GM23338 (cell line): Measurements from ENCODE around the gene GPHN. TPM values are rescaled to one million over a fixed set of nuclear protein-coding genes. Genes with fewer than 3 reads are reported as not detected.
A peak's percentile ranks its signal among the peaks of the same experiment; 100 is the strongest.

Experiments used
- ATAC-seq: fragments of 200-7000 bp; cut with Tn5 transposase; 3 replicates; pipeline ENCODE4 v1.9.1; 2020
- DNase-seq: peaks from one replicate; pipeline ENCODE4 v3.0.0-alpha.2; 2015; ENCODE audit warnings: low spot score
- H2AFZ ChIP-seq: fragments of 200-600 bp; sonication (generic); 2 replicates; pipeline ENCODE4 v1.8.0; 2016; ENCODE audit warnings: antibody characterized with exemption, mild to moderate bottlenecking, moderate library complexity
- H3F3A ChIP-seq: fragments of 200-600 bp; sonication (generic); replicated peaks from 2 replicates; pipeline ENCODE4 v1.8.0; 2017; ENCODE audit warnings: antibody characterized with exemption, mixed run types, low read depth
- H3K27ac ChIP-seq: fragments of 200-600 bp; sonication (generic); 2 replicates; pipeline ENCODE4 v1.6.1; 2016; ENCODE audit warnings: low read depth
- H3K27me3 ChIP-seq: fragments of 200-600 bp; sonication (generic); 2 replicates; pipeline ENCODE4 v1.8.0; 2016; ENCODE audit warnings: mild to moderate bottlenecking, mixed run types, moderate library complexity; ENCODE audit not compliant: insufficient read depth
- H3K36me3 ChIP-seq: fragments of 200-600 bp; sonication (generic); 2 replicates; pipeline ENCODE4 v1.8.0; 2016; ENCODE audit warnings: mild to moderate bottlenecking; ENCODE audit not compliant: insufficient read depth
- H3K4me1 ChIP-seq: fragments of 200-600 bp; sonication (generic); 2 replicates; pipeline ENCODE4 v1.8.0; 2016; ENCODE audit warnings: mild to moderate bottlenecking, moderate library complexity; ENCODE audit not compliant: insufficient read depth
- H3K4me2 ChIP-seq: fragments of 200-600 bp; sonication (generic); 2 replicates; pipeline ENCODE4 v1.7.1; 2017; ENCODE audit warnings: mixed run types
- H3K4me3 ChIP-seq: fragments of 200-600 bp; sonication (generic); 2 replicates; pipeline ENCODE4 v1.6.1; 2016; ENCODE audit warnings: mixed run types
- H3K79me2 ChIP-seq: fragments of 200-600 bp; sonication (generic); replicated peaks from 2 replicates; pipeline ENCODE4 v1.8.0; 2017; ENCODE audit warnings: mild to moderate bottlenecking; ENCODE audit not compliant: insufficient read depth
- H3K9me2 ChIP-seq: fragments of 200-600 bp; sonication (generic); 2 replicates; pipeline ENCODE4 v1.8.0; 2017; ENCODE audit not compliant: insufficient read depth
- H4K20me1 ChIP-seq: fragments of 200-600 bp; sonication (generic); replicated peaks from 2 replicates; pipeline ENCODE4 v1.8.0; 2017; ENCODE audit warnings: mild to moderate bottlenecking; ENCODE audit not compliant: insufficient read depth
- H3K27ac Mint-ChIP-seq: 2 replicates; pipeline ENCODE4 v1.8.0; 2020; ENCODE audit warnings: inconsistent platforms, mild to moderate bottlenecking, moderate library complexity, mixed read lengths
- H3K27me3 Mint-ChIP-seq: 3 replicates; pipeline ENCODE4 v1.8.0; 2022; ENCODE audit warnings: low read depth, mild to moderate bottlenecking, moderate library complexity, mixed read lengths, inconsistent platforms; ENCODE audit not compliant: insufficient read depth, poor library complexity
- H3K36me3 Mint-ChIP-seq: 3 replicates; pipeline ENCODE4 v1.8.0; 2021; ENCODE audit warnings: low read depth, mild to moderate bottlenecking, inconsistent platforms, moderate library complexity, mixed read lengths
- H3K4me1 Mint-ChIP-seq: 3 replicates; pipeline ENCODE4 v1.8.0; 2020; ENCODE audit warnings: mild to moderate bottlenecking, inconsistent platforms, mixed read lengths
- H3K4me3 Mint-ChIP-seq: 3 replicates; pipeline ENCODE4 v1.8.0; 2021; ENCODE audit warnings: moderate library complexity, mild to moderate bottlenecking, inconsistent platforms, mixed read lengths
- H3K9me3 Mint-ChIP-seq: 3 replicates; pipeline ENCODE4 v1.8.0; 2020; ENCODE audit warnings: moderate library complexity, mild to moderate bottlenecking, inconsistent platforms, mixed read lengths
- CREB1 ChIP-seq: fragments of 250-450 bp; sonication (Bioruptor Pico); IDR thresholded peaks from 2 replicates; pipeline ENCODE4 v1.5.0; 2020; ENCODE audit warnings: low read depth, mild to moderate bottlenecking, moderate library complexity
- CTCF ChIP-seq, 2 experiments: fragments of 200-600 bp in 1 of 2; sonication (generic) in 1 of 2; conservative IDR thresholded peaks; 2 replicates each; pipeline versions ENCODE4 v1.5.1 to v1.6.1; 2016 to 2017; ENCODE audit warnings: antibody characterized with exemption in 2 of 2, low read depth in 2 of 2, mild to moderate bottlenecking in 2 of 2, moderate library complexity in 1 of 2
- ETS1 ChIP-seq: IDR thresholded peaks from 2 replicates; pipeline ENCODE4 v1.6.1; 2016; ENCODE audit warnings: antibody characterized with exemption
- EZH2 ChIP-seq: fragments of 200-600 bp; sonication (generic); IDR thresholded peaks from one replicate; pipeline ENCODE4 v1.8.0; 2017; ENCODE audit warnings: antibody characterized with exemption, mild to moderate bottlenecking, low read depth; ENCODE audit not compliant: unreplicated experiment
- EZH2phosphoT487 ChIP-seq: fragments of 200-600 bp; sonication (generic); IDR thresholded peaks from one replicate; pipeline ENCODE4 v1.8.1; 2018; ENCODE audit warnings: antibody characterized with exemption; ENCODE audit not compliant: unreplicated experiment
- JUNB ChIP-seq: IDR thresholded peaks from one replicate; pipeline ENCODE4 v1.6.1; 2016; ENCODE audit warnings: antibody characterized with exemption; ENCODE audit not compliant: unreplicated experiment
- NANOG ChIP-seq: IDR thresholded peaks from 2 replicates; pipeline ENCODE4 v1.6.1; 2016; ENCODE audit warnings: antibody characterized with exemption, borderline replicate concordance
- POLR2AphosphoS5 ChIP-seq: IDR thresholded peaks from 2 replicates; pipeline ENCODE4 v1.6.1; 2016; ENCODE audit warnings: antibody characterized with exemption, low read depth
- REST ChIP-seq: IDR thresholded peaks from one replicate; pipeline ENCODE4 v1.6.1; 2018; ENCODE audit warnings: antibody characterized with exemption; ENCODE audit not compliant: unreplicated experiment
- STAT1 ChIP-seq: IDR thresholded peaks from one replicate; pipeline ENCODE4 v1.6.1; 2016; ENCODE audit warnings: antibody characterized with exemption; ENCODE audit not compliant: unreplicated experiment
- ZNF114 ChIP-seq: fragments of 250-450 bp; sonication (Bioruptor Pico); IDR thresholded peaks from 2 replicates; pipeline ENCODE4 v1.5.0; 2020; ENCODE audit warnings: mild to moderate bottlenecking, moderate library complexity
- ZNF331 ChIP-seq: fragments of 250-450 bp; sonication (Bioruptor Pico); IDR thresholded peaks from 2 replicates; pipeline ENCODE4 v1.5.0; 2020; ENCODE audit warnings: low read depth, mild to moderate bottlenecking, moderate library complexity
- ZNF462 ChIP-seq: fragments of 250-450 bp; sonication (Bioruptor Pico); IDR thresholded peaks from 2 replicates; pipeline ENCODE4 v1.5.0; 2020; ENCODE audit warnings: mild to moderate bottlenecking, moderate library complexity
- polyA plus RNA-seq: library from polyadenylated mRNA; unstranded; fragments of >200 nt; fragmentation: Nextera tagmentation; extraction: Ambion mirVana; gene quantifications from 2 replicates; pipeline ENCODE4 v1.2.1, GENCODE V29; 2016
- total RNA-seq: library from RNA; depleted of rRNA; stranded (reverse); fragments of >200 nt; shearing (Covaris generic); gene quantifications from 2 replicates; pipeline ENCODE4 v1.2.3, GENCODE V29; 2014

GPHN gene
- total and polyA plus RNA-seq, 2 experiments from 2014 or later = 17.6 to 20.6 TPM

- Mint-ChIP-seq H3K9me3 (no peaks in the 10 kb centered on the region), H3K4me1 (peaks cover 4% of the 10 kb centered on the region; the same call in 2 of the 3 replicates), H3K27ac (no peak overlapping the region), H3K27me3 (no peaks in the 10 kb centered on the region), H3K36me3 (no peaks in the 10 kb centered on the region), H3K4me3 (no peak overlapping the region)
- Histone ChIP-seq H3K36me3 (no peaks in the 10 kb centered on the region), H2AFZ (no peak overlapping the region), H3K27ac (no peak overlapping the region), H3F3A (no peaks in the 10 kb centered on the region), H3K9me2 (no peaks in the 10 kb centered on the region), H3K79me2 (no peaks in the 10 kb centered on the region), H4K20me1 (no peaks in the 10 kb centered on the region), H3K4me3 (no peak overlapping the region), H3K4me1 (no peaks in the 10 kb centered on the region), H3K27me3 (no peaks in the 10 kb centered on the region), H3K4me2 (no peak overlapping the region)
- ATAC-seq (no peak), DNase-seq (peak; percentile 24)
- TF ChIP-seq ETS1 (no peak), ZNF114 (CRISPR knock-in tag) (no peak), POLR2AphosphoS5 (no peak), CTCF (conservative IDR thresholded peaks at IDR 0.05; ENCODE audit: low read depth in 2 of 2) (no peak), CREB1 (no peak), REST (no peak), ZNF462 (no peak), EZH2 (no peak), ZNF331 (no peak), JUNB (no peak), NANOG (no peak), EZH2phosphoT487 (no peak), STAT1 (no peak)
Measured at GRCh38 chr14:67133595-67134441, 625.9 kb downstream of the GPHN start.
